Measurements from ENCODE around the gene MEGF6.

GRCh38 chr1:3612123-3612522 is 815 bp upstream of the MEGF6 start:
- TF ChIP-seq POLR2A (IDR thresholded peaks at IDR 0.05), result no peak
- no peak for TF ChIP-seq CTCF (IDR thresholded peaks at IDR 0.05)

Measured in adrenal gland (tissue), 5 donors.